ENCODE measurements around the gene KCNS1. TPM values are rescaled to one million over a fixed set of nuclear protein-coding genes. Genes with fewer than 3 reads are reported as not detected.

KCNS1 gene
- total RNA-seq, 1 donor from 2014 or later = not detected

DNA sequence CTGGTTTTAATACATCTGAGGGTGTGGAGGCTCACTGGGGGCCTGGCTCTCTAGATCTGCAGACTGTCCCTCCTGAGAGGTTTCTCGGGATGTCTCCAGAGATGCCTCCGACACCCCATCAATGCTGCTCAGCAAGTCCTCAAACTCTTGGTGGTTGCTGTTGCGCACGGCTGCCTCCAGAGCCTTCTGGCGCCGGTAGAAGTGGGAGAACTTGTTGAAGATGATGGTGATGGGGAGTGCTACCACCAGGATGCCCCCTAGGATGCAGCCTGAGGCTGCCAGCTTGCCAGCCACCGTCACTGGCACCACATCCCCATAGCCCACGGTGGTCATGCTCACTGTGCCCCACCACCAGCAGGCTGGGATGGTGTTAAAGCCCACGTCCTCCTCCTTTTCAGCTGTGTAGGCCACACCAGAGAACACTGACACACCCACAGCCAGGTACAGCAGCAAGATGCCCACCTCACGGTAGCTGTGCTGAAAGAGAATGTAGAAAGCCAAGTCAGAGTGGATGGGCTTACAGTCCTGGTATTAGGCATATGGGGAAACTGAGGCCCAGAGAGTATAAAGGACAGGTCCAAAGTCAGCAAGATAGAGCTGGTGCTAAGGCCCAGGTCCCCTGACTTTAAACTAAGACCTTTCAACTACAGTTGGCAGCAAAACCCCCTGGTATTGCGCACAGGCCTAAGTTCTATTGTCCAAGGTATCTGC, 5.9 kb downstream of the KCNS1 start:
- Mint-ChIP-seq H3K9me3 (no peaks in the 10 kb centered on the region), H3K36me3 (ENCODE audit: low read depth) (peaks cover 7% of the 10 kb centered on the region), H3K4me3 (no peak overlapping the region), H3K27ac (no peak overlapping the region), H3K4me1 (peaks cover 14% of the 10 kb centered on the region), H3K27me3 (peaks cover 23% of the 10 kb centered on the region)
- intact Hi-C loops (cut with micrococcal nuclease) = loop anchor here (1.0 to 5.0 kb wide), 3 partner anchors 84 to 408 kb away; partner anchors contain the start of gene KCNK15
- POLR2A ChIA-PET = interaction anchor here (0.8 kb wide), 1 partner anchor 51 kb away, joined by 3 read pairs; no protein-coding TSS in a partner anchor
- TF ChIP-seq, protein P1, sequence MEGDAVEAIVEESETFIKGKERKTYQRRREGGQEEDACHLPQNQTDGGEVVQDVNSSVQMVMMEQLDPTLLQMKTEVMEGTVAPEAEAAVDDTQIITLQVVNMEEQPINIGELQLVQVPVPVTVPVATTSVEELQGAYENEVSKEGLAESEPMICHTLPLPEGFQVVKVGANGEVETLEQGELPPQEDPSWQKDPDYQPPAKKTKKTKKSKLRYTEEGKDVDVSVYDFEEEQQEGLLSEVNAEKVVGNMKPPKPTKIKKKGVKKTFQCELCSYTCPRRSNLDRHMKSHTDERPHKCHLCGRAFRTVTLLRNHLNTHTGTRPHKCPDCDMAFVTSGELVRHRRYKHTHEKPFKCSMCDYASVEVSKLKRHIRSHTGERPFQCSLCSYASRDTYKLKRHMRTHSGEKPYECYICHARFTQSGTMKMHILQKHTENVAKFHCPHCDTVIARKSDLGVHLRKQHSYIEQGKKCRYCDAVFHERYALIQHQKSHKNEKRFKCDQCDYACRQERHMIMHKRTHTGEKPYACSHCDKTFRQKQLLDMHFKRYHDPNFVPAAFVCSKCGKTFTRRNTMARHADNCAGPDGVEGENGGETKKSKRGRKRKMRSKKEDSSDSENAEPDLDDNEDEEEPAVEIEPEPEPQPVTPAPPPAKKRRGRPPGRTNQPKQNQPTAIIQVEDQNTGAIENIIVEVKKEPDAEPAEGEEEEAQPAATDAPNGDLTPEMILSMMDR (IDR thresholded peaks at IDR 0.05) = no peak
- DNase-seq (no peak), ATAC-seq (ENCODE audit: low read depth) (no peak)
- CTCF ChIA-PET = interaction anchor here (0.8 to 5.1 kb wide), 18 partner anchors 15 to 676 kb away, joined by 3 to 86 read pairs (median 6); partner anchors contain the start of gene PABPC1L

- intact Hi-C loops (cut with micrococcal nuclease) = no loop called here
- H3K27ac Mint-ChIP-seq = no peak overlapping the region
- POLR2A ChIA-PET = no interaction called here
- H3K27me3 Mint-ChIP-seq = peaks cover 16% of the 10 kb centered on the region
- H3K4me3 Mint-ChIP-seq = no peak overlapping the region
- no peak for DNase-seq
- peaks cover 12% of the 10 kb centered on the region for H3K36me3 Mint-ChIP-seq (ENCODE audit: low read depth)
- H3K4me1 Mint-ChIP-seq = peaks cover 14% of the 10 kb centered on the region
- ATAC-seq (ENCODE audit: low read depth) = no peak
- TF ChIP-seq, protein P1 (IDR thresholded peaks at IDR 0.05) = no peak
- CTCF ChIA-PET = interaction anchor here (1.7 to 5.1 kb wide), 3 partner anchors 51 to 197 kb away, joined by 5 to 86 read pairs (median 31); no protein-coding TSS in a partner anchor
- H3K9me3 Mint-ChIP-seq = no peaks in the 10 kb centered on the region
Observed at GRCh38 chr20:45094201-45094600, 6.7 kb downstream of the KCNS1 start.

DNA sequence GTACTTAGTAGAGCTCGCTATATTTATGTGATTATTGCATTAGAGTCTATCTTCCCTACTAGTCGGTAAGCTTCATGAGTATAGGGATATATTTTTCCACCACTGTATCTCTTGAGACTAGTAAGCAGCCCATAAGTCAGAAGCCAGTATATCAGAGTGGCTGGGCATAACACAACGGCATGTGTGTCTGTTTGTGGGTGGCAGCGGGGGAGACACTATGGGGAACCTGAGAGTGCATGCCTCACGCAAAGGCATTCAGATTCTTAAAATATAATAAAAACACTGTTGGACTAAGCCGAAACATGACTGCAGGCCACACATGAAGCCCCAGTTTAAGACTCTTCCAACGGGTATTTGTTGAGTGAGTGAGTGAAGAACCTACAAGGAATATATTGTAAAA, 8.0 kb downstream of the KCNS1 start:
- intact Hi-C loops (cut with micrococcal nuclease) = no loop called here
- TF ChIP-seq, protein P1 (IDR thresholded peaks at IDR 0.05) = no peak
- DNase-seq = no peak
- H3K27ac Mint-ChIP-seq = no peak overlapping the region
- H3K4me3 Mint-ChIP-seq = no peak overlapping the region
- H3K36me3 Mint-ChIP-seq (ENCODE audit: low read depth) = peaks cover 19% of the 10 kb centered on the region
- ATAC-seq (ENCODE audit: low read depth) = no peak
- POLR2A ChIA-PET = no interaction called here
- H3K27me3 Mint-ChIP-seq = peaks cover 10% of the 10 kb centered on the region
- CTCF ChIA-PET = interaction anchor here (1.3 kb wide), 1 partner anchor 10 kb away, joined by 3 read pairs; no protein-coding TSS in a partner anchor
- H3K4me1 Mint-ChIP-seq = peaks cover 11% of the 10 kb centered on the region
- H3K9me3 Mint-ChIP-seq = no peaks in the 10 kb centered on the region

DNA sequence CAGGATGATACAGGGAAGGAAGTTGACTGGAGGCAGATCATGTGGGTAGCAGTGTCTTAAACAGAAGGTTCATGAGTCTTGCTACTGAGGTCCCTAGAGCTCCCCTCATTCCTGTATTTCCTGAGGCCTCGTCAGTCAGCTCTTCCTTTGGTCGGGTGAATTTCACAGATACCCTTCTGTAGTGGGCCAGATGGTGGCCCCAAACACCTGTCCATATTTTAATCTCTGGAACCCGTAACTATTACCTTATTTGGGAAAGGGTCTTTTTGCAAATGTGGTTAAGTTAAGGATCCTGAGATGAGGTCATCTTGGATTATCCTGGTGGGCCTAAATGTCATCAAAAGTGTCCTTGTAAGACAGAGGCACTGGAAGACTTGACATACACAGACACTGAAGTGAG, 9.6 kb downstream of the KCNS1 start:
- POLR2A ChIA-PET = no interaction called here
- CTCF ChIA-PET = no interaction called here
- DNase-seq (no peak), ATAC-seq (ENCODE audit: low read depth) (no peak)
- peaks cover 22% of the 10 kb centered on the region for H3K4me1 Mint-ChIP-seq
- no peak overlapping the region for H3K4me3 Mint-ChIP-seq
- H3K27me3 Mint-ChIP-seq = no peaks in the 10 kb centered on the region
- H3K36me3 Mint-ChIP-seq (ENCODE audit: low read depth) = peaks cover 30% of the 10 kb centered on the region
- H3K27ac Mint-ChIP-seq = no peak overlapping the region
- peaks cover 3% of the 10 kb centered on the region for H3K9me3 Mint-ChIP-seq
- TF ChIP-seq, protein P1 (IDR thresholded peaks at IDR 0.05) = no peak
- intact Hi-C loops (cut with micrococcal nuclease) = no loop called here

DNA sequence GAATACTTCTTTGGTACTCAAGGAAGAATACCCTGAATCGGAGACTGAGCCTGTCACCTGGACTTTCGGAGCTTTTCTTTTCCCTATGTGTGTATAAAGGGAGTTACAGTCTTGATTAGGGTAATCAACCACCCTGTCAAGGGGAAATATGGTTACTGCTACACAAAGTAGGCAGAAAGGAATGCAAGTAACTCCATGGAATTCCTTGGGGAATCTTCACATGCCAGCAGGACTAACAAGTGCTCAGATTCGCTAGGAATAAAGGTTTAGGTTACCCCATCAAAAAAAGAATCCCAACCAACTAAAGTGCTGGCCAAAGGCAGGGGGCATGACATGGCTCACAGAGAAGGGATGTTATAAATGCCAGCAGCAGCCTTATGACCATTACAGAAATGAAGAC, 10.4 kb downstream of the KCNS1 start:
- ChIA-PET CTCF (no interaction called here), POLR2A (no interaction called here)
- TF ChIP-seq, protein P1 (IDR thresholded peaks at IDR 0.05) = no peak
- ATAC-seq (ENCODE audit: low read depth) = no peak
- H3K27me3 Mint-ChIP-seq = no peaks in the 10 kb centered on the region
- peaks cover 3% of the 10 kb centered on the region for H3K9me3 Mint-ChIP-seq
- intact Hi-C loops (cut with micrococcal nuclease) = no loop called here
- H3K27ac Mint-ChIP-seq = no peak overlapping the region
- H3K4me1 Mint-ChIP-seq = peaks cover 20% of the 10 kb centered on the region
- H3K4me3 Mint-ChIP-seq = no peak overlapping the region
- no peak for DNase-seq
- peaks cover 36% of the 10 kb centered on the region for H3K36me3 Mint-ChIP-seq (ENCODE audit: low read depth)

All from activated B cell treated with CpG ODN at 0.5 μM for 24 hours (primary cell).